Neural progenitor cell (in vitro differentiated cells): ENCODE data around the gene ACP7. TPM values are rescaled to one million over a fixed set of nuclear protein-coding genes. Genes with fewer than 3 reads are reported as not detected.

ENCODE experiments used
- DNase-seq: peaks from one replicate; pipeline ENCODE4 v3.0.0-alpha.2; 2016; ENCODE audit warnings: low spot score
- H2AFZ ChIP-seq: fragments of 200-600 bp; sonication (generic); replicated peaks from 2 replicates; pipeline ENCODE4 v1.6.1; 2016; ENCODE audit warnings: antibody characterized with exemption
- H3F3A ChIP-seq: fragments of 200-600 bp; sonication (generic); 2 replicates; pipeline ENCODE4 v1.6.1; 2016; ENCODE audit warnings: antibody characterized with exemption, low read depth
- H3K27ac ChIP-seq: fragments of 200-600 bp; sonication (generic); 2 replicates; pipeline ENCODE4 v1.5.1; 2016; ENCODE audit warnings: mild to moderate bottlenecking
- H3K27me3 ChIP-seq: fragments of 200-600 bp; sonication (generic); 2 replicates; pipeline ENCODE4 v1.6.1; 2016; ENCODE audit warnings: mild to moderate bottlenecking, moderate library complexity
- H3K36me3 ChIP-seq: fragments of 200-600 bp; sonication (generic); 2 replicates; pipeline ENCODE4 v1.5.1; 2016
- H3K4me1 ChIP-seq: fragments of 200-600 bp; sonication (generic); 2 replicates; pipeline ENCODE4 v1.6.1; 2016; ENCODE audit warnings: mixed run types
- H3K4me2 ChIP-seq: fragments of 200-600 bp; sonication (generic); 2 replicates; pipeline ENCODE4 v1.6.1; 2016
- H3K4me3 ChIP-seq: fragments of 200-600 bp; sonication (generic); 2 replicates; pipeline ENCODE4 v1.5.1; 2016
- H3K79me2 ChIP-seq: fragments of 200-600 bp; sonication (generic); 2 replicates; pipeline ENCODE4 v1.6.1; 2016; ENCODE audit warnings: low read depth
- H3K9ac ChIP-seq: fragments of 200-600 bp; sonication (generic); 2 replicates; pipeline ENCODE4 v1.6.1; 2016
- H3K9me3 ChIP-seq: fragments of 200-600 bp; sonication (generic); 2 replicates; pipeline ENCODE4 v1.5.1; 2016; ENCODE audit warnings: low read depth
- H4K20me1 ChIP-seq: fragments of 200-600 bp; sonication (generic); 2 replicates; pipeline ENCODE4 v1.6.1; 2016; ENCODE audit warnings: low read depth
- H3K27ac Mint-ChIP-seq: 3 replicates; pipeline ENCODE4 v1.8.0; 2021; ENCODE audit warnings: mixed read lengths
- H3K27me3 Mint-ChIP-seq: 2 replicates; pipeline ENCODE4 v1.8.0; 2022; ENCODE audit warnings: low read depth, mild to moderate bottlenecking, inconsistent platforms, moderate library complexity, mixed read lengths; ENCODE audit not compliant: insufficient read depth
- H3K36me3 Mint-ChIP-seq: 3 replicates; pipeline ENCODE4 v1.8.0; 2021; ENCODE audit warnings: mixed read lengths
- H3K4me1 Mint-ChIP-seq: 3 replicates; pipeline ENCODE4 v1.8.0; 2021; ENCODE audit warnings: mixed read lengths
- H3K4me3 Mint-ChIP-seq: 3 replicates; pipeline ENCODE4 v1.8.0; 2021; ENCODE audit warnings: mild to moderate bottlenecking, moderate library complexity, mixed read lengths
- H3K9me3 Mint-ChIP-seq: 3 replicates; pipeline ENCODE4 v1.8.0; 2020; ENCODE audit warnings: mixed read lengths
- CTCF ChIP-seq: fragments of 200-600 bp; sonication (generic); IDR thresholded peaks from 2 replicates; pipeline ENCODE4 v1.5.1; 2017; ENCODE audit warnings: antibody characterized with exemption, mild to moderate bottlenecking
- EZH2 ChIP-seq: fragments of 200-600 bp; sonication (generic); IDR thresholded peaks from 2 replicates; pipeline ENCODE4 v1.6.1; 2017; ENCODE audit warnings: antibody characterized with exemption, mild to moderate bottlenecking, moderate library complexity
- EZH2phosphoT487 ChIP-seq: fragments of 200-600 bp; sonication (generic); IDR thresholded peaks from 2 replicates; pipeline ENCODE4 v1.6.1; 2017; ENCODE audit warnings: antibody characterized with exemption
- total RNA-seq: library from RNA; depleted of rRNA; stranded (reverse); fragments of >200 nt; gene quantifications from 2 replicates; pipeline ENCODE4 v1.2.3, GENCODE V29; 2015; ENCODE audit warnings: low replicate concordance

The ACP7 gene
- total RNA-seq, 1 donor from 2014 or later: not detected

- H3K4me1 ChIP-seq: peaks cover 17% of the 10 kb centered on the region
- H3K36me3 ChIP-seq: no peaks in the 10 kb centered on the region
- no peak overlapping the region for H2AFZ ChIP-seq
- Mint-ChIP-seq H3K36me3 (no peaks in the 10 kb centered on the region), H3K27me3 (no peaks in the 10 kb centered on the region), H3K27ac (peak overlapping the region; percentile 92), H3K9me3 (no peaks in the 10 kb centered on the region), H3K4me3 (peak overlapping the region; percentile 99), H3K4me1 (peaks cover 42% of the 10 kb centered on the region)
- H3K79me2 ChIP-seq: peaks cover 58% of the 10 kb centered on the region
- H3K9ac ChIP-seq: peak overlapping the region; percentile 72
- peak overlapping the region; percentile 90 for H3K4me3 ChIP-seq
- peak; percentile 63 for DNase-seq
- H3K4me2 ChIP-seq: peak overlapping the region; percentile 99
- H3K27me3 ChIP-seq: no peaks in the 10 kb centered on the region
- H3F3A ChIP-seq: peaks cover 19% of the 10 kb centered on the region
- TF ChIP-seq CTCF (no peak), EZH2 (no peak), EZH2phosphoT487 (no peak)
- H3K9me3 ChIP-seq: no peaks in the 10 kb centered on the region
- no peak overlapping the region for H3K27ac ChIP-seq
- peaks cover 56% of the 10 kb centered on the region for H4K20me1 ChIP-seq
Observed at GRCh38 chr19:39126312-39127187, 42.4 kb downstream of the ACP7 start.

- peak overlapping the region; percentile 66 for H3K4me3 Mint-ChIP-seq
- H3K27ac Mint-ChIP-seq: no peak overlapping the region
Observed at GRCh38 chr19:39127812-39128515, 43.8 kb downstream of the ACP7 start.

GRCh38 chr19:39128516-39129079 is 44.4 kb downstream of the ACP7 start:
- Mint-ChIP-seq H3K9me3 (no peaks in the 10 kb centered on the region), H3K4me1 (peaks cover 58% of the 10 kb centered on the region), H3K27me3 (no peaks in the 10 kb centered on the region), H3K36me3 (no peaks in the 10 kb centered on the region), H3K4me3 (peak overlapping the region; percentile 10), H3K27ac (no peak overlapping the region)
- no peak overlapping the region for H3K4me2 ChIP-seq
- no peak overlapping the region for H2AFZ ChIP-seq
- no peak overlapping the region for H3K4me3 ChIP-seq
- TF ChIP-seq EZH2phosphoT487 (no peak), CTCF (no peak), EZH2 (no peak)
- H3K4me1 ChIP-seq: peaks cover 36% of the 10 kb centered on the region
- no peak overlapping the region for H3K27ac ChIP-seq
- peaks cover 78% of the 10 kb centered on the region for H3K79me2 ChIP-seq
- no peaks in the 10 kb centered on the region for H3K36me3 ChIP-seq
- peaks cover 23% of the 10 kb centered on the region for H3F3A ChIP-seq
- H4K20me1 ChIP-seq: peaks cover 77% of the 10 kb centered on the region
- H3K27me3 ChIP-seq: no peaks in the 10 kb centered on the region
- no peak overlapping the region for H3K9ac ChIP-seq
- no peak for DNase-seq
- H3K9me3 ChIP-seq: no peaks in the 10 kb centered on the region

More at GRCh38 chr19:39127812-39128515, 43.8 kb downstream of the ACP7 start:
- Histone ChIP-seq H3K9me3 (no peaks in the 10 kb centered on the region), H3K79me2 (peaks cover 72% of the 10 kb centered on the region), H3K36me3 (no peaks in the 10 kb centered on the region), H3K9ac (no peak overlapping the region), H3K4me3 (no peak overlapping the region), H3K4me2 (no peak overlapping the region), H3K4me1 (peaks cover 30% of the 10 kb centered on the region), H4K20me1 (peaks cover 71% of the 10 kb centered on the region), H3K27me3 (no peaks in the 10 kb centered on the region), H3F3A (peaks cover 20% of the 10 kb centered on the region), H2AFZ (no peak overlapping the region), H3K27ac (no peak overlapping the region)
- Mint-ChIP-seq H3K27me3 (no peaks in the 10 kb centered on the region), H3K9me3 (no peaks in the 10 kb centered on the region), H3K4me1 (peaks cover 54% of the 10 kb centered on the region), H3K36me3 (no peaks in the 10 kb centered on the region)
- DNase-seq: no peak
- TF ChIP-seq EZH2phosphoT487 (no peak), CTCF (no peak), EZH2 (no peak)
